GM23338 (cell line): ENCODE measurements around the gene NFE2L1. TPM values are rescaled to one million over a fixed set of nuclear protein-coding genes. Genes with fewer than 3 reads are reported as not detected.
A peak's percentile ranks its signal among the peaks of the same experiment; 100 is the strongest.

Source experiments
- ATAC-seq: fragments of 200-7000 bp; cut with Tn5 transposase; 3 replicates; pipeline ENCODE4 v1.9.1; 2020
- DNase-seq: peaks from one replicate; pipeline ENCODE4 v3.0.0-alpha.2; 2015; ENCODE audit warnings: low spot score
- H2AFZ ChIP-seq: fragments of 200-600 bp; sonication (generic); 2 replicates; pipeline ENCODE4 v1.8.0; 2016; ENCODE audit warnings: antibody characterized with exemption, mild to moderate bottlenecking, moderate library complexity
- H3F3A ChIP-seq: fragments of 200-600 bp; sonication (generic); replicated peaks from 2 replicates; pipeline ENCODE4 v1.8.0; 2017; ENCODE audit warnings: antibody characterized with exemption, mixed run types, low read depth
- H3K27ac ChIP-seq: fragments of 200-600 bp; sonication (generic); 2 replicates; pipeline ENCODE4 v1.6.1; 2016; ENCODE audit warnings: low read depth
- H3K27me3 ChIP-seq: fragments of 200-600 bp; sonication (generic); 2 replicates; pipeline ENCODE4 v1.8.0; 2016; ENCODE audit warnings: mild to moderate bottlenecking, mixed run types, moderate library complexity; ENCODE audit not compliant: insufficient read depth
- H3K36me3 ChIP-seq: fragments of 200-600 bp; sonication (generic); 2 replicates; pipeline ENCODE4 v1.8.0; 2016; ENCODE audit warnings: mild to moderate bottlenecking; ENCODE audit not compliant: insufficient read depth
- H3K4me1 ChIP-seq: fragments of 200-600 bp; sonication (generic); 2 replicates; pipeline ENCODE4 v1.8.0; 2016; ENCODE audit warnings: mild to moderate bottlenecking, moderate library complexity; ENCODE audit not compliant: insufficient read depth
- H3K4me2 ChIP-seq: fragments of 200-600 bp; sonication (generic); 2 replicates; pipeline ENCODE4 v1.7.1; 2017; ENCODE audit warnings: mixed run types
- H3K4me3 ChIP-seq: fragments of 200-600 bp; sonication (generic); 2 replicates; pipeline ENCODE4 v1.6.1; 2016; ENCODE audit warnings: mixed run types
- H3K79me2 ChIP-seq: fragments of 200-600 bp; sonication (generic); replicated peaks from 2 replicates; pipeline ENCODE4 v1.8.0; 2017; ENCODE audit warnings: mild to moderate bottlenecking; ENCODE audit not compliant: insufficient read depth
- H3K9me2 ChIP-seq: fragments of 200-600 bp; sonication (generic); 2 replicates; pipeline ENCODE4 v1.8.0; 2017; ENCODE audit not compliant: insufficient read depth
- H4K20me1 ChIP-seq: fragments of 200-600 bp; sonication (generic); replicated peaks from 2 replicates; pipeline ENCODE4 v1.8.0; 2017; ENCODE audit warnings: mild to moderate bottlenecking; ENCODE audit not compliant: insufficient read depth
- H3K27ac Mint-ChIP-seq: 2 replicates; pipeline ENCODE4 v1.8.0; 2020; ENCODE audit warnings: inconsistent platforms, mild to moderate bottlenecking, moderate library complexity, mixed read lengths
- H3K27me3 Mint-ChIP-seq: 3 replicates; pipeline ENCODE4 v1.8.0; 2022; ENCODE audit warnings: low read depth, mild to moderate bottlenecking, moderate library complexity, mixed read lengths, inconsistent platforms; ENCODE audit not compliant: insufficient read depth, poor library complexity
- H3K36me3 Mint-ChIP-seq: 3 replicates; pipeline ENCODE4 v1.8.0; 2021; ENCODE audit warnings: low read depth, mild to moderate bottlenecking, inconsistent platforms, moderate library complexity, mixed read lengths
- H3K4me1 Mint-ChIP-seq: 3 replicates; pipeline ENCODE4 v1.8.0; 2020; ENCODE audit warnings: mild to moderate bottlenecking, inconsistent platforms, mixed read lengths
- H3K4me3 Mint-ChIP-seq: 3 replicates; pipeline ENCODE4 v1.8.0; 2021; ENCODE audit warnings: moderate library complexity, mild to moderate bottlenecking, inconsistent platforms, mixed read lengths
- H3K9me3 Mint-ChIP-seq: 3 replicates; pipeline ENCODE4 v1.8.0; 2020; ENCODE audit warnings: moderate library complexity, mild to moderate bottlenecking, inconsistent platforms, mixed read lengths
- CREB1 ChIP-seq: fragments of 250-450 bp; sonication (Bioruptor Pico); IDR thresholded peaks from 2 replicates; pipeline ENCODE4 v1.5.0; 2020; ENCODE audit warnings: low read depth, mild to moderate bottlenecking, moderate library complexity
- EZH2 ChIP-seq: fragments of 200-600 bp; sonication (generic); IDR thresholded peaks from one replicate; pipeline ENCODE4 v1.8.0; 2017; ENCODE audit warnings: antibody characterized with exemption, mild to moderate bottlenecking, low read depth; ENCODE audit not compliant: unreplicated experiment
- EZH2phosphoT487 ChIP-seq: fragments of 200-600 bp; sonication (generic); IDR thresholded peaks from one replicate; pipeline ENCODE4 v1.8.1; 2018; ENCODE audit warnings: antibody characterized with exemption; ENCODE audit not compliant: unreplicated experiment
- JUNB ChIP-seq: IDR thresholded peaks from one replicate; pipeline ENCODE4 v1.6.1; 2016; ENCODE audit warnings: antibody characterized with exemption; ENCODE audit not compliant: unreplicated experiment
- NANOG ChIP-seq: IDR thresholded peaks from 2 replicates; pipeline ENCODE4 v1.6.1; 2016; ENCODE audit warnings: antibody characterized with exemption, borderline replicate concordance
- POLR2AphosphoS5 ChIP-seq: IDR thresholded peaks from 2 replicates; pipeline ENCODE4 v1.6.1; 2016; ENCODE audit warnings: antibody characterized with exemption, low read depth
- STAT1 ChIP-seq: IDR thresholded peaks from one replicate; pipeline ENCODE4 v1.6.1; 2016; ENCODE audit warnings: antibody characterized with exemption; ENCODE audit not compliant: unreplicated experiment
- ZNF114 ChIP-seq: fragments of 250-450 bp; sonication (Bioruptor Pico); IDR thresholded peaks from 2 replicates; pipeline ENCODE4 v1.5.0; 2020; ENCODE audit warnings: mild to moderate bottlenecking, moderate library complexity
- ZNF331 ChIP-seq: fragments of 250-450 bp; sonication (Bioruptor Pico); IDR thresholded peaks from 2 replicates; pipeline ENCODE4 v1.5.0; 2020; ENCODE audit warnings: low read depth, mild to moderate bottlenecking, moderate library complexity
- polyA plus RNA-seq: library from polyadenylated mRNA; unstranded; fragments of >200 nt; fragmentation: Nextera tagmentation; extraction: Ambion mirVana; gene quantifications from 2 replicates; pipeline ENCODE4 v1.2.1, GENCODE V29; 2016
- total RNA-seq: library from RNA; depleted of rRNA; stranded (reverse); fragments of >200 nt; shearing (Covaris generic); gene quantifications from 2 replicates; pipeline ENCODE4 v1.2.3, GENCODE V29; 2014
- TF ChIP-seq, protein P1 (sequence below): IDR thresholded peaks from one replicate; pipeline ENCODE4 v1.6.1; 2018; ENCODE audit warnings: antibody characterized with exemption; ENCODE audit not compliant: unreplicated experiment
- TF ChIP-seq, protein P2 (sequence below): IDR thresholded peaks from 2 replicates; pipeline ENCODE4 v1.6.1; 2016; ENCODE audit warnings: antibody characterized with exemption
- TF ChIP-seq, protein P3 (sequence below), 2 experiments: fragments of 200-600 bp in 1 of 2; sonication (generic) in 1 of 2; conservative IDR thresholded peaks; 2 replicates each; pipeline versions ENCODE4 v1.5.1 to v1.6.1; 2016 to 2017; ENCODE audit warnings: antibody characterized with exemption in 2 of 2, low read depth in 2 of 2, mild to moderate bottlenecking in 2 of 2, moderate library complexity in 1 of 2
- TF ChIP-seq, protein P4 (sequence below): fragments of 250-450 bp; sonication (Bioruptor Pico); IDR thresholded peaks from 2 replicates; pipeline ENCODE4 v1.5.0; 2020; ENCODE audit warnings: mild to moderate bottlenecking, moderate library complexity

Gene NFE2L1
- total and polyA plus RNA-seq, 2 experiments from 2014 or later: 39.9 to 138 TPM

GRCh38 chr17:48058393-48059124, 10.4 kb downstream of the NFE2L1 start:
- Mint-ChIP-seq H3K36me3 (peaks cover 82% of the 10 kb centered on the region), H3K9me3 (no peaks in the 10 kb centered on the region), H3K4me1 (peaks cover 56% of the 10 kb centered on the region), H3K27ac (peak overlapping the region; percentile 100), H3K4me3 (peak overlapping the region; percentile 20; the same call in 1 of the 3 replicates), H3K27me3 (peaks cover 32% of the 10 kb centered on the region)
- Histone ChIP-seq H3K9me2 (no peaks in the 10 kb centered on the region), H3K36me3 (peaks cover 56% of the 10 kb centered on the region), H3K27me3 (no peaks in the 10 kb centered on the region), H3K27ac (0 out of 2 replicates have a peak overlapping the region, but pooled peaks have one; percentile 39), H3F3A (peaks cover 48% of the 10 kb centered on the region), H3K79me2 (peaks cover 51% of the 10 kb centered on the region), H2AFZ (no peak overlapping the region), H4K20me1 (peaks cover 30% of the 10 kb centered on the region), H3K4me3 (no peak overlapping the region), H3K4me1 (peaks cover 24% of the 10 kb centered on the region), H3K4me2 (no peak overlapping the region)
- no peak for DNase-seq
- TF ChIP-seq, protein P1, sequence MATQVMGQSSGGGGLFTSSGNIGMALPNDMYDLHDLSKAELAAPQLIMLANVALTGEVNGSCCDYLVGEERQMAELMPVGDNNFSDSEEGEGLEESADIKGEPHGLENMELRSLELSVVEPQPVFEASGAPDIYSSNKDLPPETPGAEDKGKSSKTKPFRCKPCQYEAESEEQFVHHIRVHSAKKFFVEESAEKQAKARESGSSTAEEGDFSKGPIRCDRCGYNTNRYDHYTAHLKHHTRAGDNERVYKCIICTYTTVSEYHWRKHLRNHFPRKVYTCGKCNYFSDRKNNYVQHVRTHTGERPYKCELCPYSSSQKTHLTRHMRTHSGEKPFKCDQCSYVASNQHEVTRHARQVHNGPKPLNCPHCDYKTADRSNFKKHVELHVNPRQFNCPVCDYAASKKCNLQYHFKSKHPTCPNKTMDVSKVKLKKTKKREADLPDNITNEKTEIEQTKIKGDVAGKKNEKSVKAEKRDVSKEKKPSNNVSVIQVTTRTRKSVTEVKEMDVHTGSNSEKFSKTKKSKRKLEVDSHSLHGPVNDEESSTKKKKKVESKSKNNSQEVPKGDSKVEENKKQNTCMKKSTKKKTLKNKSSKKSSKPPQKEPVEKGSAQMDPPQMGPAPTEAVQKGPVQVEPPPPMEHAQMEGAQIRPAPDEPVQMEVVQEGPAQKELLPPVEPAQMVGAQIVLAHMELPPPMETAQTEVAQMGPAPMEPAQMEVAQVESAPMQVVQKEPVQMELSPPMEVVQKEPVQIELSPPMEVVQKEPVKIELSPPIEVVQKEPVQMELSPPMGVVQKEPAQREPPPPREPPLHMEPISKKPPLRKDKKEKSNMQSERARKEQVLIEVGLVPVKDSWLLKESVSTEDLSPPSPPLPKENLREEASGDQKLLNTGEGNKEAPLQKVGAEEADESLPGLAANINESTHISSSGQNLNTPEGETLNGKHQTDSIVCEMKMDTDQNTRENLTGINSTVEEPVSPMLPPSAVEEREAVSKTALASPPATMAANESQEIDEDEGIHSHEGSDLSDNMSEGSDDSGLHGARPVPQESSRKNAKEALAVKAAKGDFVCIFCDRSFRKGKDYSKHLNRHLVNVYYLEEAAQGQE: no peak
- TF ChIP-seq ZNF331 (no peak), CREB1 (no peak), JUNB (no peak), EZH2 (no peak), POLR2AphosphoS5 (no peak), NANOG (no peak), ZNF114 (CRISPR knock-in tag) (no peak), EZH2phosphoT487 (no peak), STAT1 (no peak)
- TF ChIP-seq, protein P2, sequence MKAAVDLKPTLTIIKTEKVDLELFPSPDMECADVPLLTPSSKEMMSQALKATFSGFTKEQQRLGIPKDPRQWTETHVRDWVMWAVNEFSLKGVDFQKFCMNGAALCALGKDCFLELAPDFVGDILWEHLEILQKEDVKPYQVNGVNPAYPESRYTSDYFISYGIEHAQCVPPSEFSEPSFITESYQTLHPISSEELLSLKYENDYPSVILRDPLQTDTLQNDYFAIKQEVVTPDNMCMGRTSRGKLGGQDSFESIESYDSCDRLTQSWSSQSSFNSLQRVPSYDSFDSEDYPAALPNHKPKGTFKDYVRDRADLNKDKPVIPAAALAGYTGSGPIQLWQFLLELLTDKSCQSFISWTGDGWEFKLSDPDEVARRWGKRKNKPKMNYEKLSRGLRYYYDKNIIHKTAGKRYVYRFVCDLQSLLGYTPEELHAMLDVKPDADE: no peak
- TF ChIP-seq, protein P3, sequence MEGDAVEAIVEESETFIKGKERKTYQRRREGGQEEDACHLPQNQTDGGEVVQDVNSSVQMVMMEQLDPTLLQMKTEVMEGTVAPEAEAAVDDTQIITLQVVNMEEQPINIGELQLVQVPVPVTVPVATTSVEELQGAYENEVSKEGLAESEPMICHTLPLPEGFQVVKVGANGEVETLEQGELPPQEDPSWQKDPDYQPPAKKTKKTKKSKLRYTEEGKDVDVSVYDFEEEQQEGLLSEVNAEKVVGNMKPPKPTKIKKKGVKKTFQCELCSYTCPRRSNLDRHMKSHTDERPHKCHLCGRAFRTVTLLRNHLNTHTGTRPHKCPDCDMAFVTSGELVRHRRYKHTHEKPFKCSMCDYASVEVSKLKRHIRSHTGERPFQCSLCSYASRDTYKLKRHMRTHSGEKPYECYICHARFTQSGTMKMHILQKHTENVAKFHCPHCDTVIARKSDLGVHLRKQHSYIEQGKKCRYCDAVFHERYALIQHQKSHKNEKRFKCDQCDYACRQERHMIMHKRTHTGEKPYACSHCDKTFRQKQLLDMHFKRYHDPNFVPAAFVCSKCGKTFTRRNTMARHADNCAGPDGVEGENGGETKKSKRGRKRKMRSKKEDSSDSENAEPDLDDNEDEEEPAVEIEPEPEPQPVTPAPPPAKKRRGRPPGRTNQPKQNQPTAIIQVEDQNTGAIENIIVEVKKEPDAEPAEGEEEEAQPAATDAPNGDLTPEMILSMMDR (conservative IDR thresholded peaks at IDR 0.05; ENCODE audit: low read depth in 2 of 2): no peak
- TF ChIP-seq, protein P4, sequence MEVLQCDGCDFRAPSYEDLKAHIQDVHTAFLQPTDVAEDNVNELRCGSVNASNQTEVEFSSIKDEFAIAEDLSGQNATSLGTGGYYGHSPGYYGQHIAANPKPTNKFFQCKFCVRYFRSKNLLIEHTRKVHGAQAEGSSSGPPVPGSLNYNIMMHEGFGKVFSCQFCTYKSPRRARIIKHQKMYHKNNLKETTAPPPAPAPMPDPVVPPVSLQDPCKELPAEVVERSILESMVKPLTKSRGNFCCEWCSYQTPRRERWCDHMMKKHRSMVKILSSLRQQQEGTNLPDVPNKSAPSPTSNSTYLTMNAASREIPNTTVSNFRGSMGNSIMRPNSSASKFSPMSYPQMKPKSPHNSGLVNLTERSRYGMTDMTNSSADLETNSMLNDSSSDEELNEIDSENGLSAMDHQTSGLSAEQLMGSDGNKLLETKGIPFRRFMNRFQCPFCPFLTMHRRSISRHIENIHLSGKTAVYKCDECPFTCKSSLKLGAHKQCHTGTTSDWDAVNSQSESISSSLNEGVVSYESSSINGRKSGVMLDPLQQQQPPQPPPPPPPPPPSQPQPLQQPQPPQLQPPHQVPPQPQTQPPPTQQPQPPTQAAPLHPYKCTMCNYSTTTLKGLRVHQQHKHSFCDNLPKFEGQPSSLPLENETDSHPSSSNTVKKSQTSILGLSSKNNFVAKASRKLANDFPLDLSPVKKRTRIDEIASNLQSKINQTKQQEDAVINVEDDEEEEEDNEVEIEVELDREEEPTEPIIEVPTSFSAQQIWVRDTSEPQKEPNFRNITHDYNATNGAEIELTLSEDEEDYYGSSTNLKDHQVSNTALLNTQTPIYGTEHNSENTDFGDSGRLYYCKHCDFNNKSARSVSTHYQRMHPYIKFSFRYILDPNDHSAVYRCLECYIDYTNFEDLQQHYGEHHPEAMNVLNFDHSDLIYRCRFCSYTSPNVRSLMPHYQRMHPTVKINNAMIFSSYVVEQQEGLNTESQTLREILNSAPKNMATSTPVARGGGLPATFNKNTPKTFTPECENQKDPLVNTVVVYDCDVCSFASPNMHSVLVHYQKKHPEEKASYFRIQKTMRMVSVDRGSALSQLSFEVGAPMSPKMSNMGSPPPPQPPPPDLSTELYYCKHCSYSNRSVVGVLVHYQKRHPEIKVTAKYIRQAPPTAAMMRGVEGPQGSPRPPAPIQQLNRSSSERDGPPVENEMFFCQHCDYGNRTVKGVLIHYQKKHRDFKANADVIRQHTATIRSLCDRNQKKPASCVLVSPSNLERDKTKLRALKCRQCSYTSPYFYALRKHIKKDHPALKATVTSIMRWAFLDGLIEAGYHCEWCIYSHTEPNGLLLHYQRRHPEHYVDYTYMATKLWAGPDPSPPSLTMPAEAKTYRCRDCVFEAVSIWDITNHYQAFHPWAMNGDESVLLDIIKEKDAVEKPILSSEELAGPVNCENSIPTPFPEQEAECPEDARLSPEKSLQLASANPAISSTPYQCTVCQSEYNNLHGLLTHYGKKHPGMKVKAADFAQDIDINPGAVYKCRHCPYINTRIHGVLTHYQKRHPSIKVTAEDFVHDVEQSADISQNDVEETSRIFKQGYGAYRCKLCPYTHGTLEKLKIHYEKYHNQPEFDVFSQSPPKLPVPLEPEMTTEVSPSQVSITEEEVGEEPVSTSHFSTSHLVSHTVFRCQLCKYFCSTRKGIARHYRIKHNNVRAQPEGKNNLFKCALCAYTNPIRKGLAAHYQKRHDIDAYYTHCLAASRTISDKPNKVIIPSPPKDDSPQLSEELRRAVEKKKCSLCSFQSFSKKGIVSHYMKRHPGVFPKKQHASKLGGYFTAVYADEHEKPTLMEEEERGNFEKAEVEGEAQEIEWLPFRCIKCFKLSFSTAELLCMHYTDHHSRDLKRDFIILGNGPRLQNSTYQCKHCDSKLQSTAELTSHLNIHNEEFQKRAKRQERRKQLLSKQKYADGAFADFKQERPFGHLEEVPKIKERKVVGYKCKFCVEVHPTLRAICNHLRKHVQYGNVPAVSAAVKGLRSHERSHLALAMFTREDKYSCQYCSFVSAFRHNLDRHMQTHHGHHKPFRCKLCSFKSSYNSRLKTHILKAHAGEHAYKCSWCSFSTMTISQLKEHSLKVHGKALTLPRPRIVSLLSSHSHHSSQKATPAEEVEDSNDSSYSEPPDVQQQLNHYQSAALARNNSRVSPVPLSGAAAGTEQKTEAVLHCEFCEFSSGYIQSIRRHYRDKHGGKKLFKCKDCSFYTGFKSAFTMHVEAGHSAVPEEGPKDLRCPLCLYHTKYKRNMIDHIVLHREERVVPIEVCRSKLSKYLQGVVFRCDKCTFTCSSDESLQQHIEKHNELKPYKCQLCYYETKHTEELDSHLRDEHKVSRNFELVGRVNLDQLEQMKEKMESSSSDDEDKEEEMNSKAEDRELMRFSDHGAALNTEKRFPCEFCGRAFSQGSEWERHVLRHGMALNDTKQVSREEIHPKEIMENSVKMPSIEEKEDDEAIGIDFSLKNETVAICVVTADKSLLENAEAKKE (CRISPR knock-in tag): no peak
- ATAC-seq: no peak
